ENCODE data around the gene ONECUT2.

- no peak for TF ChIP-seq SNAI2 (CRISPR knock-in tag; IDR thresholded peaks at IDR 0.05)
- no peak for TF ChIP-seq PATZ1 (CRISPR knock-in tag; IDR thresholded peaks at IDR 0.05; ENCODE audit: borderline replicate concordance)
- TF ChIP-seq TOX (CRISPR knock-in tag; IDR thresholded peaks at IDR 0.05; ENCODE audit: borderline replicate concordance) = no peak
- no peak for TF ChIP-seq ZFP3 (CRISPR knock-in tag; IDR thresholded peaks at IDR 0.05)
- TF ChIP-seq CREB5 (CRISPR knock-in tag; IDR thresholded peaks at IDR 0.05; ENCODE audit: low read depth) = no peak
- no peak for TF ChIP-seq ZFP30 (CRISPR knock-in tag; IDR thresholded peaks at IDR 0.05)
- TF ChIP-seq ESRRG (CRISPR knock-in tag; IDR thresholded peaks at IDR 0.05) = no peak
- no peak for TF ChIP-seq ISL1 (CRISPR knock-in tag; IDR thresholded peaks at IDR 0.05)
- no peak for TF ChIP-seq OSR1 (CRISPR knock-in tag; IDR thresholded peaks at IDR 0.05)
- no peak for TF ChIP-seq POU6F1 (CRISPR knock-in tag; IDR thresholded peaks at IDR 0.05; ENCODE audit: borderline replicate concordance, low read depth)
- no peak for TF ChIP-seq GLIS3 (CRISPR knock-in tag; IDR thresholded peaks at IDR 0.05)
- no peak for TF ChIP-seq CSDC2 (CRISPR knock-in tag; IDR thresholded peaks at IDR 0.05)
- TF ChIP-seq ZNF8 (CRISPR knock-in tag; IDR thresholded peaks at IDR 0.05) = no peak
Measured at GRCh38 chr18:57497372-57498294, 62.5 kb downstream of the ONECUT2 start.
